ENCODE data around the gene MBOAT1. TPM values are rescaled to one million over a fixed set of nuclear protein-coding genes. Genes with fewer than 3 reads are reported as not detected.
"Not testable (repeated sequence)": the region's sequence is repeated elsewhere in the genome, so short reads cannot be mapped to it uniquely, and the experiment has no call there.

Gene MBOAT1
- total and polyA plus RNA-seq, 5 experiments from 2014 or later, result 0.14 to 3.5 (median 0.60) TPM

DNA sequence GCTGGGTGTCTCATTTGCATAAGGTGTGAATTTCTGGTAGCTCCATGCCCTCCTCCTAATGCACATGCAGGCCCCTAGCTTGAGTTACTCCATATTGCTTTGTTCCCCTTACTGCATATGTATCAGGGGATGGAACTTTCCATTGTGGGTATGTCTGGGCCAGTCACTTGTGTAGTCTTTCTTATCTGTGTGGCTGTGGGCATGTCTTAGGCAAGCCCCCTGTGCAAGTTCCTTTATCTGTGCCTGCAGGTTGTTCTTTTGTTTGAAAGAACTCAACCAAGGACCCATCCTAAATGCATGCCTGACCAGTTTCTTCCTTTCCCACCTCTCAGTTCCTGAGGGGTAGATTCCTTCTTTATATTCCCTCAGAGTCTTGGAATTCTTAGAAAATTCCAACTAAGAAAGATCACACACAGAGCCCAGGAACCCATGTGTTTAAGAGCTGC lies 23.6 kb downstream of the MBOAT1 start:
- DNase-seq (no peak), ATAC-seq (no peak)
- H3K4me1 Mint-ChIP-seq, result peaks cover 0 to 4% (median 0%) of the 10 kb centered on the region in 4 donors
- H3K27me3 Mint-ChIP-seq, result peaks cover 0 to 3% (median 0%) of the 10 kb centered on the region in 5 donors
- H3K27ac Mint-ChIP-seq, result no peak overlapping the region
- peaks cover 0 to 5% (median 0%) of the 10 kb centered on the region in 9 donors for H3K9me3 Mint-ChIP-seq
- no peaks in the 10 kb centered on the region for H3K36me3 Mint-ChIP-seq
- no peak overlapping the region for H3K4me3 Mint-ChIP-seq
- POLR2A ChIA-PET, result no interaction called here

DNA sequence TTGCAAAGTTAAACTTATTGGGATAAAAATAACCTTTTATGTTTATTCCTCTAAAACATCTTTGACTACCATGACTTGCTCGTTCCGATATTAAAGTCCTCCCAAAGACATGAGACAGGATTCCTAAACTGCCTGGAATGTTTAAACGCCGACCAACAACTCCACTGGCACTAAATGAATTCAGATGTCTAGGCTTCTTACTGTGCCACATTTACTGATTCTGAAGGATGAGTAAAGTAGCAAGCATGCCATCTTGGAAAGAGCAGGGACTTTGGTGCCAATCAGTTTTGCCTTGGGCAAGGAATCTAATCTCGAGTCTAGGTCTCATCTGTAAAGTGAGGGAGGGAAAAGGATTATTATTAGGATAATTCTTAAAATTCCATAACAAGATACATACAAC lies 25.3 kb downstream of the MBOAT1 start:
- DNase-seq (no peak), ATAC-seq (no peak)
- POLR2A ChIA-PET, result no interaction called here
- Mint-ChIP-seq H3K4me3 (no peak overlapping the region), H3K27me3 (peaks cover 0 to 7% (median 0%) of the 10 kb centered on the region in 5 donors), H3K36me3 (no peaks in the 10 kb centered on the region), H3K4me1 (peaks cover 0 to under 1% (median 0%) of the 10 kb centered on the region in 4 donors), H3K9me3 (peaks cover 0 to 12% (median 2%) of the 10 kb centered on the region in 9 donors), H3K27ac (no peak overlapping the region)

DNA sequence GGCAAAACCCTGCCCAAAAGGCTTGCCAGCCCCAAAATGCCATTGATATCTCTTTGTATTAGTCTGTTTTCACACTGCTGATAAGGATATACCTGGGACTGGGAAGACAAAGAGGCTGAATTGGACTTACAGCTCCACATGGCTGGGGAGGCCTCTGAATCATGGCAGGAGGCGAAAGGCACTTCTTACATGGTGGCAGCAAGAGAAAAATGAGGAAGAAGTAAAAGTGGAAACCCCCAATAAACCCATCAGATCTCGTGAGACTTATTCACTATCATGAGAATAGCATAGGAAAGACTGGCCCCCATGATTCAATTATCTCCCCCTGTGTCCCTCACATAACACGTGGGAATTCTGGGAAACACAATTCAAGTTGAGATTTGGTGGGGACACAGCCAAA lies 28.6 kb downstream of the MBOAT1 start:
- peaks cover 0 to 11% (median 0%) of the 10 kb centered on the region in 3 donors for H3K36me3 Mint-ChIP-seq
- peaks cover 0 to 12% (median 0%) of the 10 kb centered on the region in 5 donors for H3K27me3 Mint-ChIP-seq
- H3K4me1 Mint-ChIP-seq, result peaks cover 0 to 7% (median 0%) of the 10 kb centered on the region in 4 donors
- no peak overlapping the region for H3K4me3 Mint-ChIP-seq
- ATAC-seq (no peak), DNase-seq (no peak)
- POLR2A ChIA-PET, result no interaction called here
- H3K9me3 Mint-ChIP-seq, result peaks cover 0 to 9% (median 3%) of the 10 kb centered on the region in 9 donors
- H3K27ac Mint-ChIP-seq, result no peak overlapping the region

DNA sequence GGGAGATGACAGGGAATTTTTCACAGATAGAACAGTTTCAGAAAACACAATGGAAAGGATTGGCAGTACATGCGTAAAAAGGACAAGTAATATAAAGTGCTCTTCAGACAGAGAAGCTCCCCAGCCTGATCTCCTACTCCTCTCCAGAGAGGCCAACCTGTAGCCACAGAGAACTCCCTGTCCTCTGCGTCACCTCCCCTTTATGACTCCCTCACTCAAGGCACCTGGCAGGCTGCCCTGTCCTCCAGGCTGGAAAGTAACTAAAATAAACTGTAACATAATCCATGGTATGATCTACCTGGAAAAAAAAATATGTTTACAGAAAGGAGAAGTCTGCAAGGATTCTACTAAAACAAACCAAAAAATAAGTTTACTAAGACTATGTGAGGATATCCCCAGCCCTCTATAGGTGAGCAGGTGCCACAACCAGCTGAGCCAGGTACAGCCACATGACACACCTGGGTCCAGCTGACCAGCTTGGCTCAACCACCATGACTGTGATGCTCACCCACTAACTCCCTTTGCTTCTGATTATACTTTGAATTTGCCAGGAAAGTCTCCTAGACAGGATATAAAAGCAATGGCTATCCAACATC lies 29.2 kb downstream of the MBOAT1 start:
- POLR2A ChIA-PET, result no interaction called here
- Mint-ChIP-seq H3K27me3 (peaks cover 0 to 12% (median 0%) of the 10 kb centered on the region in 5 donors), H3K4me1 (peaks cover 0 to 7% (median 0%) of the 10 kb centered on the region in 4 donors), H3K27ac (no peak overlapping the region), H3K36me3 (peaks cover 0 to 11% (median 0%) of the 10 kb centered on the region in 3 donors), H3K4me3 (no peak overlapping the region), H3K9me3 (peaks cover 0 to 8% (median 3%) of the 10 kb centered on the region in 9 donors)
- ATAC-seq (no peak), DNase-seq (no peak)

DNA sequence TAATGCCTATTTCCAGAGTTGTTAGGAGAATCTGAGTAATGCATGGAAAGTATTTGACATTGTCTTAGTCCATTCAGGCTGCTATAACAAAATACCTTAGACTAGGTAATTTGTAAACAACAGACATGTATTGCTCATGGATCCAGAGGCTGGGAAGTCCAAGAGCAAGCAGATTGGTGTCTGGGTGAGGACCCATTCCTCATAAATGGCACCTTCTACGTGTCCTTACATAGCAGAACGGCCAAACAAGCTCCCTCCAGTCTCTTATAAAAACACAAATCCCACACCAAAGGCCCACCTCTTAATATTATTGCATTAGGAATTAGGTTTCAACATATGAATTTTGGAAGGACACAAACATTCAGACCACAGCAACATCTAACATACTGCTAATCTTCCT lies 30.2 kb downstream of the MBOAT1 start:
- Mint-ChIP-seq H3K27ac (no peak overlapping the region), H3K36me3 (peaks cover 0 to 11% (median 0%) of the 10 kb centered on the region in 3 donors), H3K9me3 (peaks cover 0 to 8% (median 2%) of the 10 kb centered on the region in 9 donors), H3K4me1 (peaks cover 0 to 9% (median 0%) of the 10 kb centered on the region in 4 donors), H3K27me3 (peaks cover 0 to 12% (median 0%) of the 10 kb centered on the region in 5 donors), H3K4me3 (no peak overlapping the region)
- POLR2A ChIA-PET, result interaction anchor here (0.6 kb wide), 1 partner anchor 223 kb away, joined by 4 read pairs; no protein-coding TSS in a partner anchor
- DNase-seq (no peak), ATAC-seq (no peak)

DNA sequence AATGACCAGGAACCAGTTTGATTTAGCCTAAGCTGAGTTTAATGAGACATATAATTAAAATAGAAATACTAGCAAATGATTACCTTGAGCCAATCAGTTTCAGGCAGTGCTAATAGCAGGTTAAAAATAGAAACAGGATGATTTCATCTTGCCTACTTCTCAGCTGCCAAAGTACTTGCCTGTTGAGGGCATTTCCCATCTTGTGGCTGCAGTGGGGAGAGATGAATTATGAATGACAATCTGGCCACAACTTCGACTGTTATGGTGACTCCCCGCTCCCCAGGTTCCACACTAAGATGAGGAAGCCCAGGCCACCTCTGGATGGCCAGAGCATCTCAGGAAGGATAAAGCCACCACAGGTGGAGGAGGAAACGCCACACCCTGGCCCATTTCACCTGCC lies 31.3 kb downstream of the MBOAT1 start:
- Mint-ChIP-seq H3K27me3 (peaks cover 0 to 12% (median 0%) of the 10 kb centered on the region in 5 donors), H3K4me3 (no peak overlapping the region), H3K36me3 (peaks cover 0 to 11% (median 0%) of the 10 kb centered on the region in 3 donors), H3K9me3 (peaks cover 0 to 8% (median 2%) of the 10 kb centered on the region in 9 donors), H3K27ac (no peak overlapping the region), H3K4me1 (peaks cover 0 to 9% (median 0%) of the 10 kb centered on the region in 4 donors)
- ATAC-seq (no peak), DNase-seq (no peak)
- POLR2A ChIA-PET, result no interaction called here

DNA sequence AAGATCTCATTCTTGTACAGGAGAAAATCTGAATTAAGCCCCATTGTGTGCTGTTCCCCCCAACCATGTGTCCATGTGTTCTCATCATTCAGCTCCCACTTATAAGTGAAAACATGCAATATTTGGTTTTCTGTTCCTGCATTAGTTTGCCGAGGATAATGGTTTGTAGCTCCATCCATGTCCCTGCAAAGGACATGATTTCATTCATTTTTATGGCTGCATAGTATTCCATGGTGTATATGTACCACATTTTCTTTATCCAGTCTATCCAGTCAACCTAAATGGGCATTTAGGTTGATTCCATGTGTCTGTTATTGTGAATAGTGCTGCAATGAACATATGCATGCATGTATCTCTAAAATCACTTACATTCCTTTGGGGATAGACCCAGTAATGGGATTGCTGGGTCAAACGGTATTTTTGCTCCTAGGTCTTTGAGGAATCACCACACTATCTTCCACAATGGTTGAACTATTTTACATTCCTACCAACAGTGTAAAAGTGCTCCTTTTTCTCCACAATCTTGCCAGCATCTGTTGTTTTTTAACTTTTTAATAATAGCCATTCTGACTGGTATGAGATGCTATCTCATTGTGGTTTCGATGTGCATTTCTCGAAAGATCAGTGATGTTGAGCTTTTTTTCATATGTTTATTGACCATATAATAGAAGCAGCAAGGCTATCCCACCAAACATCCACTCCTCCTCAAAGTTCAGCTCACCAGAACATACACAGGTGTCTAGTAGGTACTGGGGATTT lies 32.8 kb downstream of the MBOAT1 start:
- H3K4me3 Mint-ChIP-seq, DNase-seq, H3K27ac Mint-ChIP-seq, POLR2A ChIA-PET, ATAC-seq, H3K9me3 Mint-ChIP-seq: not testable (repeated sequence)
- Mint-ChIP-seq H3K36me3 (peaks cover 0 to 11% (median 0%) of the 10 kb centered on the region in 3 donors), H3K27me3 (peaks cover 0 to 12% (median 0%) of the 10 kb centered on the region in 5 donors), H3K4me1 (peaks cover 0 to 13% (median 3%) of the 10 kb centered on the region in 4 donors)

DNA sequence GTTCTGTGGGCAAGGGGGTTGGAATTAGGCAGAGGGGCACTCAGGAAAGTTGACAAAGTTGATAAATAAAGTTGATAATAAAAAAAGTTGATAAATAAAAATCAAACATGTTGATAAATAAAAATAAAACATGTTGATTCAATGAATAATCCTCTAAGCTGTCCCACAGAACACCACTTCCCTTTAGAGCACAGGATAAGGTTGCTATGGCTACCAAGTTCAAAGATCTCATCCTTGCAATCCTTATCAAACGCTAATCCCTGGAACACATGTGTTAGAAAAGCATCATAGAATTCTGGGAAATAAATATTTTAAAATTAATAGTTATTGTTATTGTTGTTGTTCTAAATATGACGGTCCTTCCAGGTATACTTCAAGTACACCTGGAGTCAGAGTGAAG lies 33.9 kb downstream of the MBOAT1 start:
- no peak for ATAC-seq
- no peak overlapping the region for H3K27ac Mint-ChIP-seq
- peaks cover 0 to 8% (median 2%) of the 10 kb centered on the region in 9 donors for H3K9me3 Mint-ChIP-seq
- H3K27me3 Mint-ChIP-seq, result peaks cover 0 to 12% (median 0%) of the 10 kb centered on the region in 5 donors
- H3K4me3 Mint-ChIP-seq, result no peak overlapping the region
- POLR2A ChIA-PET, result no interaction called here
- peaks cover 9 to 24% (median 14%) of the 10 kb centered on the region in 4 donors for H3K4me1 Mint-ChIP-seq
- peaks cover 0 to 11% (median 0%) of the 10 kb centered on the region in 3 donors for H3K36me3 Mint-ChIP-seq
- no peak for DNase-seq

DNA sequence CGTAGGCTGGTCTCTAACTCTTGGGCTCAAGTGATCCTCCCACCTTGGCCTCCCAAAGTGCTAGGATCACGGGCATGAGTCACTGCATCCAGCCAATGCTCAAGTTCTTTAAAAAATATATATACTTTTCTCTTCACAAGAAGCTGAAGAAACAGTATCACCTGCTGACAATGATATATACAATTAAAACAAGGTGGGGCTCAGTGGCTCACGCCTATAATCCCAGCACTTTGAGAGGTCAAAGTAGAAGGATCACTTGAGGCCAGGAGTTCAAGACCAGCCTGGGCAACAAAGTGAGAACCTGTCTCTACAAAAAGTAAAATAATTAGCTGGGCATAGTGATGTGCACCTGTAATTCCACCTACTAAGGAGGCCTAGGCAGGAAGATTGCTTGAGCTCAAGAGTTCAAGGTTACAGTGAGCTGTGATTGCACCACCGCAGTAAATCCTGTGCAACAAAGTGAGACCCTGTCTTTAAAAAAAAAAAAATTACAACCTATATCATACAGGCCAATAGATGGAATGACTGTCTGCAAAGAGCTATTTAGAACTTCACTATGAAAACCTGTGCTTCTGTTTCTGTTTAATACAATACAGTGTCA lies 36.4 kb downstream of the MBOAT1 start:
- POLR2A ChIA-PET, result interaction anchor here (1.0 kb wide), 1 partner anchor 29 kb away, joined by 3 read pairs; no protein-coding TSS in a partner anchor
- peaks cover 0 to 11% (median 0%) of the 10 kb centered on the region in 3 donors for H3K36me3 Mint-ChIP-seq
- no peak for ATAC-seq
- DNase-seq, result no peak
- H3K27me3 Mint-ChIP-seq, result peaks cover 0 to 8% (median 0%) of the 10 kb centered on the region in 5 donors
- peak overlapping the region in 2 of 10 donors; percentile 47 to 73 for H3K27ac Mint-ChIP-seq
- peaks cover 9 to 25% (median 19%) of the 10 kb centered on the region in 4 donors for H3K4me1 Mint-ChIP-seq
- no peak overlapping the region for H3K4me3 Mint-ChIP-seq
- H3K9me3 Mint-ChIP-seq, result peaks cover 0 to 3% (median 0%) of the 10 kb centered on the region in 9 donors

DNA sequence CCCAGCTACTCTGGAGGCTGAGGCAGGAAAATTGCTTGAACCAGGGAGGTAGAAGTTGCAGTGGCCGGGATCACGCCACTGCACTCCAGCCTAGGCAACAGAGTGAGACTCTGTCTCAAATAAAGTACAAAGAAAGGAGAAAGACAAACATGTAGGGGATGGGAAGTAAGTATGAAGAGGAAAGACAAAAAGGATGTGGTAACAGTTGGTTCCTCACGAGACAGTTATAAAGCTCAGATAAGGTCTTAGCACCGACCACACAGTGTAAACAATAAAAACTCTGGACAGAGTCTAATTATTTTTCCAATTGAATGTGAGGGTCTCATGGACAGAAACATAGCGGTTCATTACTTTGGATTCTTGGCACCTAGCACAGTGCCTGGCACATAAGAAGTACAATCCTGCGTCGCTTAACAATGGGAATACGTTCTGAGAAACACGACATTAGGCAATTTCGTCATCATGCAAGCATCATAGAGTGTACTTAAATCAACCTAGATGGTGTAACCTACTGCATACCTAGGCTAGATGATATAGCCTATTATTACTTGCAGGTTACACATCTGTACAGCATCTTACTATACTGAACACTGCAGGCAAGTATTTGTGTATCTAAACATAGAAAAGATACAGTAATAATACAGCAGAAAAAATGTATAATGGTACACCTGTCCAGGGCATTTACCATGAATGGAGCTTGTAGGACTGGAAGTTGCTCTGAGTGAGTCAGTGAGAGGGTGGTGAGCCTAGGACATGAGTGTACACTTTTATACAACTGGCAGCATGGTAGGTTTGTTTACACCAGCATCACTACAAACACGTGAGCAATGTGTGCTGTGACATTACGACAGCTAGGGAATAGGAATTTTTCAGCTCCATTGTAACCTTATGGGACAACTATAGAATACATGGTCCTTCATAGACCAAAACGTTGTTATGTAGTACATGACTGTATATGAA lies 38.2 kb downstream of the MBOAT1 start:
- Mint-ChIP-seq H3K4me1 (peaks cover 9 to 30% (median 19%) of the 10 kb centered on the region in 4 donors), H3K9me3 (no peaks in the 10 kb centered on the region), H3K27ac (peak overlapping the region in 6 of 10 donors; percentile 4 to 84 (median 52)), H3K36me3 (peaks cover 0 to 1% (median 0%) of the 10 kb centered on the region in 3 donors), H3K4me3 (peak overlapping the region in 9 of 10 donors; percentile 2 to 74 (median 39)), H3K27me3 (peaks cover 0 to 3% (median 0%) of the 10 kb centered on the region in 5 donors)
- peak in 2 of 10 donors; percentile 3 to 8 for DNase-seq
- ATAC-seq, result peak in 1 of 2 donors; percentile 50
- POLR2A ChIA-PET, result no interaction called here

DNA sequence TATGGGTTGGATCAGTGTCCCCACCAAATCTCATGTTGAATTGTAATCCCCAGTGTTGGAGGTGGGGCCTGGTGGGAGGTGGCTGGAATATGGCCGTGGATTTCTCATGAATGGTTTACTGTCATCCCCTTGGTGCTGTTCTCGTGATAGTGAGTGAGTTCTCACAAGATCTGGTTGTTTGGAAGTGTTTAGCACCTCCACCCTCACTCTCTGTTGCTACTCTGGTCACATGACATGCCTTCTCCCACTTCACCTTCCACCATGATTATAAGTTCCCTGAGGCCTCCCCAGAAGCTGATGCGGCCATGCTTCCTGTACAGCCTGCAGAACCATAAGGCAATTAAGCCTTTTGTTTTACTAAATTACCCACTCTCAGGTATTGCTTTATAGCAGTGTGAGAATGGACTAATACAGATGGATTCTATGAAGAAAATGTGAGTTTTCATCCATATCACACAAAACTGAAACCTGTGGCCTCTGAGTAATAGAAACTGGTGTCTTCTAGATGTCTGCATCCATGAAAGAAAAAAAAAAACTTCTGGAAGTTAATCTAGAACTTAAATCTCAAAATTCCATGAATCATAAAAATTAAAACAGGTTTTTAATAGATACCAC lies 39.3 kb downstream of the MBOAT1 start:
- Mint-ChIP-seq H3K4me3 (peak overlapping the region in 1 of 10 donors; percentile 31), H3K27ac (peak overlapping the region in 3 of 10 donors; percentile 20 to 84 (median 51))
- ATAC-seq, result no peak

More for the DNA sequence above, 39.3 kb downstream of the MBOAT1 start:
- peaks cover 0 to 3% (median 0%) of the 10 kb centered on the region in 5 donors for H3K27me3 Mint-ChIP-seq
- H3K4me1 Mint-ChIP-seq, result peaks cover 9 to 30% (median 19%) of the 10 kb centered on the region in 4 donors
- POLR2A ChIA-PET, result no interaction called here
- no peaks in the 10 kb centered on the region for H3K9me3 Mint-ChIP-seq
- DNase-seq, result no peak
- H3K36me3 Mint-ChIP-seq, result no peaks in the 10 kb centered on the region
